Nephron (organoid): ENCODE data around the gene RFTN2.

ENCODE experiments used
- H3K27ac Mint-ChIP-seq, 3 experiments: 2 replicates each; pipeline ENCODE4 v1.8.0; 2020; ENCODE audit warnings: mixed read lengths in 3 of 3, mild to moderate bottlenecking in 2 of 3, moderate library complexity in 1 of 3
- H3K27me3 Mint-ChIP-seq: 2 replicates; pipeline ENCODE4 v1.8.0; 2021; ENCODE audit warnings: low read depth, mild to moderate bottlenecking, moderate library complexity, mixed read lengths
- H3K36me3 Mint-ChIP-seq: 2 replicates; pipeline ENCODE4 v1.8.0; 2020; ENCODE audit warnings: low read depth, mixed read lengths
- H3K4me1 Mint-ChIP-seq: 2 replicates; pipeline ENCODE4 v1.8.0; 2020; ENCODE audit warnings: mixed read lengths
- H3K4me3 Mint-ChIP-seq, 3 experiments: 2 replicates each; pipeline ENCODE4 v1.8.0; 2020; ENCODE audit warnings: mild to moderate bottlenecking in 3 of 3, mixed read lengths in 3 of 3, moderate library complexity in 2 of 3
- H3K9me3 Mint-ChIP-seq: 2 replicates; pipeline ENCODE4 v1.8.0; 2020; ENCODE audit warnings: mixed read lengths
- CTCF ChIP-seq, 3 experiments: fragments of 200-600 bp; sonication (generic); IDR thresholded peaks; one replicate each; pipeline ENCODE4 v1.5.0; 2021; ENCODE audit warnings: antibody characterized with exemption in 3 of 3; ENCODE audit not compliant: unreplicated experiment in 3 of 3

Gene RFTN2

GRCh38 chr2:197675711-197676188, 363 bp upstream of the RFTN2 start:
- Mint-ChIP-seq H3K4me3 (peak overlapping the region; percentile 86 to 89 (median 87)), H3K27ac (peak overlapping the region; percentile 97), H3K36me3 (peaks cover 19% of the 10 kb centered on the region), H3K27me3 (no peaks in the 10 kb centered on the region), H3K4me1 (peaks cover 21% of the 10 kb centered on the region), H3K9me3 (peaks cover 6% of the 10 kb centered on the region)
- no peak for TF ChIP-seq CTCF (IDR thresholded peaks at IDR 0.05; ENCODE audit: unreplicated experiment in 3 of 3)

- Mint-ChIP-seq H3K27ac (peak overlapping the region; percentile 97), H3K4me3 (peak overlapping the region; percentile 86 to 89 (median 87)), H3K4me1 (peaks cover 21% of the 10 kb centered on the region), H3K27me3 (no peaks in the 10 kb centered on the region), H3K36me3 (peaks cover 31% of the 10 kb centered on the region), H3K9me3 (peaks cover 13% of the 10 kb centered on the region)
- TF ChIP-seq CTCF (IDR thresholded peaks at IDR 0.05; ENCODE audit: unreplicated experiment in 3 of 3) = no peak
Measured at GRCh38 chr2:197674591-197674990, 796 bp downstream of the RFTN2 start.

- Mint-ChIP-seq H3K27ac (peak overlapping the region in 2 of 3 experiments; percentile 83 to 97), H3K9me3 (peaks cover 16% of the 10 kb centered on the region), H3K4me1 (peaks cover 21% of the 10 kb centered on the region), H3K36me3 (peaks cover 36% of the 10 kb centered on the region), H3K27me3 (no peaks in the 10 kb centered on the region), H3K4me3 (peak overlapping the region; percentile 73 to 86 (median 85))
- TF ChIP-seq CTCF (IDR thresholded peaks at IDR 0.05; ENCODE audit: unreplicated experiment in 3 of 3) = no peak
Measured at GRCh38 chr2:197674060-197674459, 1.3 kb downstream of the RFTN2 start.

- Mint-ChIP-seq H3K27ac (peak overlapping the region; percentile 70 to 87 (median 83)), H3K27me3 (no peaks in the 10 kb centered on the region), H3K4me1 (peaks cover 21% of the 10 kb centered on the region), H3K4me3 (peak overlapping the region; percentile 85 to 86 (median 86)), H3K36me3 (peaks cover 41% of the 10 kb centered on the region), H3K9me3 (peaks cover 20% of the 10 kb centered on the region)
- TF ChIP-seq CTCF (IDR thresholded peaks at IDR 0.05; ENCODE audit: unreplicated experiment in 3 of 3) = no peak
Measured at GRCh38 chr2:197673606-197674005, 1.8 kb downstream of the RFTN2 start.

- TF ChIP-seq CTCF (IDR thresholded peaks at IDR 0.05; ENCODE audit: unreplicated experiment in 3 of 3) = no peak
- no peaks in the 10 kb centered on the region for H3K27me3 Mint-ChIP-seq
- peak overlapping the region; percentile 70 to 87 (median 83) for H3K27ac Mint-ChIP-seq
- peaks cover 21% of the 10 kb centered on the region for H3K9me3 Mint-ChIP-seq
- peak overlapping the region; percentile 85 to 86 (median 86) for H3K4me3 Mint-ChIP-seq
- peaks cover 44% of the 10 kb centered on the region for H3K36me3 Mint-ChIP-seq
- H3K4me1 Mint-ChIP-seq = peaks cover 21% of the 10 kb centered on the region
Measured at GRCh38 chr2:197673106-197673505, 2.3 kb downstream of the RFTN2 start.

GRCh38 chr2:197672371-197672893, 3.0 kb downstream of the RFTN2 start:
- H3K27ac Mint-ChIP-seq = peak overlapping the region; percentile 70 to 87 (median 83)
- no peaks in the 10 kb centered on the region for H3K27me3 Mint-ChIP-seq
- no peak for TF ChIP-seq CTCF (IDR thresholded peaks at IDR 0.05; ENCODE audit: unreplicated experiment in 3 of 3)

More at GRCh38 chr2:197672371-197672893, 3.0 kb downstream of the RFTN2 start:
- peak overlapping the region; percentile 85 to 86 (median 86) for H3K4me3 Mint-ChIP-seq
- H3K4me1 Mint-ChIP-seq = peaks cover 21% of the 10 kb centered on the region
- peaks cover 24% of the 10 kb centered on the region for H3K9me3 Mint-ChIP-seq
- peaks cover 51% of the 10 kb centered on the region for H3K36me3 Mint-ChIP-seq
